ENCODE data around the gene SGMS1.
"Not testable (repeated sequence)": the region's sequence is repeated elsewhere in the genome, so short reads cannot be mapped to it uniquely, and the experiment has no call there.

The SGMS1 gene

GRCh38 chr10:50501478-50501877 is 122.3 kb downstream of the SGMS1 start:
- DNase-seq = no peak

GRCh38 chr10:50498465-50498864 is 125.3 kb downstream of the SGMS1 start:
- DNase-seq = no peak

- DNase-seq = no peak
Measured at GRCh38 chr10:50497758-50498157, 126.0 kb downstream of the SGMS1 start.

GRCh38 chr10:50496228-50496627 is 127.5 kb downstream of the SGMS1 start:
- no peak for DNase-seq

- no peak for DNase-seq
Measured at GRCh38 chr10:50490241-50490640, 133.5 kb downstream of the SGMS1 start.

- not testable (repeated sequence) for DNase-seq
Measured at GRCh38 chr10:50484550-50484949, 139.2 kb downstream of the SGMS1 start.

- DNase-seq = no peak
Measured at GRCh38 chr10:50480054-50481007, 143.4 kb downstream of the SGMS1 start.

GRCh38 chr10:50477287-50478203 is 146.2 kb downstream of the SGMS1 start:
- DNase-seq = no peak

GRCh38 chr10:50473756-50474155 is 150.0 kb downstream of the SGMS1 start:
- DNase-seq = no peak

- DNase-seq = no peak
Measured at GRCh38 chr10:50472914-50473313, 150.8 kb downstream of the SGMS1 start.

- no peak for DNase-seq
Measured at GRCh38 chr10:50471583-50471975, 152.2 kb downstream of the SGMS1 start.

- no peak for DNase-seq
Measured at GRCh38 chr10:50470798-50471582, 152.8 kb downstream of the SGMS1 start.

GRCh38 chr10:50470345-50470744 is 153.4 kb downstream of the SGMS1 start:
- no peak for DNase-seq

- DNase-seq = no peak
Measured at GRCh38 chr10:50469778-50470193, 154.0 kb downstream of the SGMS1 start.

- DNase-seq = no peak
Measured at GRCh38 chr10:50469288-50469687, 154.5 kb downstream of the SGMS1 start.

- no peak for DNase-seq
Measured at GRCh38 chr10:50467209-50467608, 156.5 kb downstream of the SGMS1 start.

- no peak for DNase-seq
Measured at GRCh38 chr10:50464004-50464409, 159.7 kb downstream of the SGMS1 start.

- DNase-seq = no peak
Measured at GRCh38 chr10:50461834-50462233, 161.9 kb downstream of the SGMS1 start.

- no peak for DNase-seq
Measured at GRCh38 chr10:50461123-50461522, 162.6 kb downstream of the SGMS1 start.

GRCh38 chr10:50456719-50457118 is 167.0 kb downstream of the SGMS1 start:
- DNase-seq = no peak

- no peak for DNase-seq
Measured at GRCh38 chr10:50453940-50454339, 169.8 kb downstream of the SGMS1 start.

- DNase-seq = no peak
Measured at GRCh38 chr10:50452603-50453002, 171.2 kb downstream of the SGMS1 start.

- DNase-seq = no peak
Measured at GRCh38 chr10:50447691-50448090, 176.1 kb downstream of the SGMS1 start.
